PFSK-1 (cell line): ENCODE data around the gene KRTAP21-1.

ENCODE experiments used
- FOXP2 ChIP-seq: optimal IDR thresholded peaks from 2 replicates; pipeline ENCODE3; 2011; ENCODE audit warnings: borderline replicate concordance, control low read depth, inconsistent platforms; ENCODE audit not compliant: insufficient read depth; ENCODE audit errors: extremely low read length, extremely low read depth
- POLR2AphosphoS5 ChIP-seq: IDR thresholded peaks from 2 replicates; pipeline ENCODE4 v1.6.1; 2012; ENCODE audit warnings: low read depth, mild to moderate bottlenecking, control low read depth, low read length, moderate library complexity
- SIN3A ChIP-seq: IDR thresholded peaks from 2 replicates; pipeline ENCODE4 v1.6.1; 2012; ENCODE audit warnings: mild to moderate bottlenecking, low read length, moderate library complexity, borderline replicate concordance; ENCODE audit not compliant: insufficient read depth
- TAF1 ChIP-seq: IDR thresholded peaks from 2 replicates; pipeline ENCODE4 v1.6.1; 2012; ENCODE audit warnings: low read length, control low read depth, borderline replicate concordance; ENCODE audit not compliant: insufficient read depth
- TF ChIP-seq, protein P1 (sequence below), 2 experiments: IDR thresholded peaks; 2 replicates each; pipeline versions ENCODE4 v1.6.1 to v1.8.0; 2011 to 2012; ENCODE audit warnings: low read depth in 2 of 2, low read length in 2 of 2, control low read depth in 1 of 2, inconsistent platforms in 1 of 2, mild to moderate bottlenecking in 1 of 2, moderate library complexity in 1 of 2; ENCODE audit not compliant: insufficient read depth in 1 of 2

The KRTAP21-1 gene

DNA sequence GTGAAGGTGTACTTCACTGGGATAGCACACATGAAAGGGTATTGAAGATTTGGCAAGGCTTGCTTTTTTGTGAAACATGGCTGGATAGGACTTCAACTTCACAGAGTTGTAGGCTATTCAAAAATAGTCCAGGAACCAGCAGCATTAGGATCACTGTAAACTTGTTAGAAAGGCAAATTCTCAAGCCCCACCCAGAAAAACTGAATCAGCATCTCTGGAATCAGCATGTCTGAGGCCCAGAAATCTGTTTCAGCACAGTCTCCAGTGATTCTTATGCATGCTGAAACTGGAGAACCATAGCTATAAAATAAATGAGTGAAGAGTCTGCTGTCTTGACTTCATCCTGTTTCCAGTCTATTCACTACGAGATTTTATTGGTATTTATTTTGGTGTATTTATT is 28.5 kb downstream of the KRTAP21-1 start:
- TF ChIP-seq, protein P1, sequence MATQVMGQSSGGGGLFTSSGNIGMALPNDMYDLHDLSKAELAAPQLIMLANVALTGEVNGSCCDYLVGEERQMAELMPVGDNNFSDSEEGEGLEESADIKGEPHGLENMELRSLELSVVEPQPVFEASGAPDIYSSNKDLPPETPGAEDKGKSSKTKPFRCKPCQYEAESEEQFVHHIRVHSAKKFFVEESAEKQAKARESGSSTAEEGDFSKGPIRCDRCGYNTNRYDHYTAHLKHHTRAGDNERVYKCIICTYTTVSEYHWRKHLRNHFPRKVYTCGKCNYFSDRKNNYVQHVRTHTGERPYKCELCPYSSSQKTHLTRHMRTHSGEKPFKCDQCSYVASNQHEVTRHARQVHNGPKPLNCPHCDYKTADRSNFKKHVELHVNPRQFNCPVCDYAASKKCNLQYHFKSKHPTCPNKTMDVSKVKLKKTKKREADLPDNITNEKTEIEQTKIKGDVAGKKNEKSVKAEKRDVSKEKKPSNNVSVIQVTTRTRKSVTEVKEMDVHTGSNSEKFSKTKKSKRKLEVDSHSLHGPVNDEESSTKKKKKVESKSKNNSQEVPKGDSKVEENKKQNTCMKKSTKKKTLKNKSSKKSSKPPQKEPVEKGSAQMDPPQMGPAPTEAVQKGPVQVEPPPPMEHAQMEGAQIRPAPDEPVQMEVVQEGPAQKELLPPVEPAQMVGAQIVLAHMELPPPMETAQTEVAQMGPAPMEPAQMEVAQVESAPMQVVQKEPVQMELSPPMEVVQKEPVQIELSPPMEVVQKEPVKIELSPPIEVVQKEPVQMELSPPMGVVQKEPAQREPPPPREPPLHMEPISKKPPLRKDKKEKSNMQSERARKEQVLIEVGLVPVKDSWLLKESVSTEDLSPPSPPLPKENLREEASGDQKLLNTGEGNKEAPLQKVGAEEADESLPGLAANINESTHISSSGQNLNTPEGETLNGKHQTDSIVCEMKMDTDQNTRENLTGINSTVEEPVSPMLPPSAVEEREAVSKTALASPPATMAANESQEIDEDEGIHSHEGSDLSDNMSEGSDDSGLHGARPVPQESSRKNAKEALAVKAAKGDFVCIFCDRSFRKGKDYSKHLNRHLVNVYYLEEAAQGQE (IDR thresholded peaks at IDR 0.05; ENCODE audit: insufficient read depth in 1 of 2, low read depth in 2 of 2, low read length in 2 of 2) = no peak
- TF ChIP-seq SIN3A = no peak
- no peak for TF ChIP-seq FOXP2
- no peak for TF ChIP-seq POLR2AphosphoS5
- no peak for TF ChIP-seq TAF1

DNA sequence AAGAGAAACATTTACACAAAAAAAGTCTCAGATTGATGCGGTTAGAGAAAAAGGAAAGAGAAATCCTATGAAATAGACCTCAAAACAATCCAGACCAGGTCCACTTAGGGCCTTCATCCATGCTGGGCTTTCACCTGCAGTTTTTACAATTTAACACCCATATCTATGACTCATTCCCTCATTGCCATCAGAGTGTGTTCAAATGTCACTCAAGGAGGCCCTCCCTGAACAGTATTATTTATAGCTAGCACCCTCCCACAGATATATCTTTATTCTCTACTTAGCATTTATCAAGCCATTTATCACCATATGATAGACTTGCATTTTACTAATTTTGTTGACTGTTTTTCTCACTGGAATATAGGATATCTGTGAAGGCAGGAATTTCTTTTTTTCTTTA is 35.8 kb downstream of the KRTAP21-1 start:
- TF ChIP-seq POLR2AphosphoS5 (no peak), SIN3A (no peak), TAF1 (no peak), FOXP2 (no peak)
- TF ChIP-seq, protein P1 (IDR thresholded peaks at IDR 0.05; ENCODE audit: insufficient read depth in 1 of 2, low read depth in 2 of 2, low read length in 2 of 2) = no peak

DNA sequence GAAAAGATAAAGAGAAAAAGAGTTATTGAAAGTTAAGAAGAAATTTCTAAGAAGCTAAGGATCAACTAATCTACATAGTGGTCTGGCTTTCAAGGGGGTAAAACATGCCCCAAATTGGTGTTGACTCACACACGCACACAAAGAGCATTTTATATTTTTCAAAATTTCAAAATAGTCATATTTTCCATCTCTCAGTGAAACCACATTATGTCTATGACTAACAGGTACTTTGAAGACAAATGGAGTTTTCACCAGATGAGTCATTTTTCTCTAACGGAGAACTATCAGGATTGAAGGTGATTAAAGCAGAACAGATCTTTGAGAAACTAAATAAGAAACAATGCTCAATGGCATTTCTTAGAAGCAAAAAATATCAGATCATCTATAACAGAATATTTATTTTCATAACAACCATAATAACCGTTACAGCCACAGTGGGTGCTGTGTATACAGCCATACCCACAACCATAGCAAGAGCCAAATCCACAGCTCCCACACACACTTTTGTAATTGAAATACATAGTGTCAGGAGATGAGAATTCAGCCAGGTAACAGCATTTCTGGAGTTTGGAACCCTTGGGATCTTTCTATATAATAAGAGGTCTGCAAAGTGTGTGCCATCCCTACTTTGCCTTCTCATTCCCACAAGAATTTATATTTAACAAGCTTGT is 36.9 kb downstream of the KRTAP21-1 start, which contains the start of gene KRTAP21-3:
Gene KRTAP21-3 (minus strand): TSS at position 539 of the 671 bp plus-strand sequence. CDS start 18 bp downstream, at position 521.
- TF ChIP-seq FOXP2 = no peak
- TF ChIP-seq TAF1 = no peak
- TF ChIP-seq SIN3A = no peak
- no peak for TF ChIP-seq POLR2AphosphoS5
- TF ChIP-seq, protein P1 (IDR thresholded peaks at IDR 0.05; ENCODE audit: insufficient read depth in 1 of 2, low read depth in 2 of 2, low read length in 2 of 2) = no peak

DNA sequence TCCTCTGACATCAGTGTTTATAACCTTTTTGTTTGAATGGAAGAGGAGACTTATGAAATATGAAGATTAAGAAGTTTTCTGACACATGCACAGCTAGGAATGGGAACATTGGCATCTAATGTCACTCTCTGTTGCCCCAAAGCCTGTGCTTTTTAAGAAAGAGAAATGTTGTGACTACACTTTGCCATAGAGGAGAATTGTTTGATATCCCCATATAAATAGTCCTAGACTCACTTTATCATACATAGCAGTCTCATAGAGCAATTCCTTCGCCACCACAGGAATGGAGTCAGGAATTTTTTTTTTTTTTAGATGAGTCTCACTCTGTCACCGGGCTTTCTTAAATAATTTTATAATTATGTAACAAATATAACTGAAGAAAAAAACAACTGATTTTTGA is 38.1 kb downstream of the KRTAP21-1 start:
- TF ChIP-seq SIN3A = no peak
- no peak for TF ChIP-seq TAF1
- TF ChIP-seq, protein P1 (IDR thresholded peaks at IDR 0.05; ENCODE audit: insufficient read depth in 1 of 2, low read depth in 2 of 2, low read length in 2 of 2) = no peak
- no peak for TF ChIP-seq POLR2AphosphoS5
- no peak for TF ChIP-seq FOXP2

DNA sequence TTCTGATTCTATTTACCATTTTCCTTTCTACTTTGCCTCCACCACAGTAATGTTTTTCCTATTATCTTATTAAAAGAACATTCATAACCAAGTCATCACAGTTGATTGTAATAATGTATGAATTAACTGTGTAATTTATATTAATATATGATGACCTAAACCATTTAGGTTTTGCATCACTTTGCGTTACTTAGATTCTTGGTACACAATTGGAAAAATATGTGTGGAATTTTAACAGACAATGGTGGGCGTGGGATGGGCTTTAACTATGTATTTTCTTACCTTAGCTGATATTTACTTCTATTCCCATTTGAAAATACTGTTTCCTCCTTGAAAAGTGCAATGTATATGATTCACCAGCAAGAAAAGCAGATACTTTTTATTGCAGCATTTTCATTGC is 40.3 kb downstream of the KRTAP21-1 start:
- TF ChIP-seq POLR2AphosphoS5 (no peak), SIN3A (no peak), TAF1 (no peak), FOXP2 (no peak)
- TF ChIP-seq, protein P1 (IDR thresholded peaks at IDR 0.05; ENCODE audit: insufficient read depth in 1 of 2, low read depth in 2 of 2, low read length in 2 of 2) = no peak
